Measurements from ENCODE around the gene DHX8.

DNA sequence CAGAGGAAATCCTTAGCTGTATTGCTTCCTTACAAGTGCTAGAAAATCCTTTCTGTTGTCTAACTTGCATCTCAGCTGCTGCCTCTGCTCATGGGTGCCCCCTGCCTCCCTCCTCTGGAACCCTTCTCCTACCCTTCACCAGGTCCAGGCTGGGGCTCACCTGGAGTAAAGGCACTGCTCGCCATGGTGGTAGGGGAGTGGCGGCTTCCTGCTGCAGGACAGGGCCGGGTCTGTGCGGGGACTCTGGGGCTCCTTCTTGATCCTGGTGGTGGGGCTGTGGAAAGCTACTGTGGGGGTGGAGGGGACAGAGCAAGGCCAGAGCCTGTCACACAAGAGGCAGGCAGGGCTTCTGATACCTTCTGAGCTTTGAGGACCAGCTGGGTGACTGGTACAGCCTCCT lies 49.9 kb downstream of the DHX8 start:
- TF ChIP-seq, protein P1, sequence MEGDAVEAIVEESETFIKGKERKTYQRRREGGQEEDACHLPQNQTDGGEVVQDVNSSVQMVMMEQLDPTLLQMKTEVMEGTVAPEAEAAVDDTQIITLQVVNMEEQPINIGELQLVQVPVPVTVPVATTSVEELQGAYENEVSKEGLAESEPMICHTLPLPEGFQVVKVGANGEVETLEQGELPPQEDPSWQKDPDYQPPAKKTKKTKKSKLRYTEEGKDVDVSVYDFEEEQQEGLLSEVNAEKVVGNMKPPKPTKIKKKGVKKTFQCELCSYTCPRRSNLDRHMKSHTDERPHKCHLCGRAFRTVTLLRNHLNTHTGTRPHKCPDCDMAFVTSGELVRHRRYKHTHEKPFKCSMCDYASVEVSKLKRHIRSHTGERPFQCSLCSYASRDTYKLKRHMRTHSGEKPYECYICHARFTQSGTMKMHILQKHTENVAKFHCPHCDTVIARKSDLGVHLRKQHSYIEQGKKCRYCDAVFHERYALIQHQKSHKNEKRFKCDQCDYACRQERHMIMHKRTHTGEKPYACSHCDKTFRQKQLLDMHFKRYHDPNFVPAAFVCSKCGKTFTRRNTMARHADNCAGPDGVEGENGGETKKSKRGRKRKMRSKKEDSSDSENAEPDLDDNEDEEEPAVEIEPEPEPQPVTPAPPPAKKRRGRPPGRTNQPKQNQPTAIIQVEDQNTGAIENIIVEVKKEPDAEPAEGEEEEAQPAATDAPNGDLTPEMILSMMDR (conservative IDR thresholded peaks at IDR 0.05; ENCODE audit: low read depth, low read length): no peak
- TF ChIP-seq MAZ (IDR thresholded peaks at IDR 0.05; ENCODE audit: borderline replicate concordance, low read depth, low read length) (no peak), RAD21 (IDR thresholded peaks at IDR 0.05; ENCODE audit: low read length) (no peak), RCOR1 (IDR thresholded peaks at IDR 0.05; ENCODE audit: insufficient replicate concordance, low read length) (no peak), RFX5 (IDR thresholded peaks at IDR 0.05; ENCODE audit: low read depth, low read length) (no peak), CEBPB (IDR thresholded peaks at IDR 0.05; ENCODE audit: low read depth, low read length) (no peak), POLR2A (IDR thresholded peaks at IDR 0.05; ENCODE audit: low read depth, low read length) (no peak), MAFK (IDR thresholded peaks at IDR 0.05; ENCODE audit: low read depth, low read length) (no peak)
- TF ChIP-seq, protein P2, sequence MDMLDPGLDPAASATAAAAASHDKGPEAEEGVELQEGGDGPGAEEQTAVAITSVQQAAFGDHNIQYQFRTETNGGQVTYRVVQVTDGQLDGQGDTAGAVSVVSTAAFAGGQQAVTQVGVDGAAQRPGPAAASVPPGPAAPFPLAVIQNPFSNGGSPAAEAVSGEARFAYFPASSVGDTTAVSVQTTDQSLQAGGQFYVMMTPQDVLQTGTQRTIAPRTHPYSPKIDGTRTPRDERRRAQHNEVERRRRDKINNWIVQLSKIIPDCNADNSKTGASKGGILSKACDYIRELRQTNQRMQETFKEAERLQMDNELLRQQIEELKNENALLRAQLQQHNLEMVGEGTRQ (IDR thresholded peaks at IDR 0.05; ENCODE audit: low read depth, low read length): no peak
